Activated naive CD4-positive, alpha-beta T cell treated with anti-CD3 and anti-CD28 coated beads, Interleukin-2, amount 50 U/mL, for 72 hours (primary cell): ENCODE data around the gene RGS9. TPM values are rescaled to one million over a fixed set of nuclear protein-coding genes. Genes with fewer than 3 reads are reported as not detected.
"Not testable (repeated sequence)": the region's sequence is repeated elsewhere in the genome, so short reads cannot be mapped to it uniquely, and the experiment has no call there.

ENCODE experiments used
- ATAC-seq, 2 donors: fragments of 150-1000 bp; cut with Tn5 transposase; 2 replicates each; pipeline ENCODE4 v1.10.0; 2021; ENCODE audit warnings: mild to moderate bottlenecking in 2 of 2, moderate library complexity in 2 of 2
- DNase-seq, 2 donors: peaks; one replicate each; pipeline ENCODE4 v3.0.0; 2021 to 2022; ENCODE audit warnings: low spot score in 2 of 2
- H3K27ac Mint-ChIP-seq, 2 donors: one replicate each; pipeline ENCODE4 v1.8.0; 2022; ENCODE audit warnings: mild to moderate bottlenecking in 2 of 2, mixed read lengths in 2 of 2
- H3K36me3 Mint-ChIP-seq, 2 donors: one replicate each; pipeline ENCODE4 v1.8.0; 2022; ENCODE audit warnings: mixed read lengths in 2 of 2
- H3K9me3 Mint-ChIP-seq, 2 donors: one replicate each; pipeline ENCODE4 v1.8.0; 2022; ENCODE audit warnings: mixed read lengths in 2 of 2
- total RNA-seq, 2 donors: library from RNA; stranded (reverse); gene quantifications; one replicate each; pipeline ENCODE4 v1.2.3, GENCODE V29; 2022

Gene RGS9
- total RNA-seq, 2 donors from 2014 or later: 1.1 to 1.7 TPM

- DNase-seq (no peak), ATAC-seq (no peak)
- no peak overlapping the region for H3K27ac Mint-ChIP-seq
- no peaks in the 10 kb centered on the region for H3K9me3 Mint-ChIP-seq
- no peaks in the 10 kb centered on the region for H3K36me3 Mint-ChIP-seq
These were observed 32.5 kb downstream of the RGS9 start for GRCh38 chr17:65169691-65170090.

DNA sequence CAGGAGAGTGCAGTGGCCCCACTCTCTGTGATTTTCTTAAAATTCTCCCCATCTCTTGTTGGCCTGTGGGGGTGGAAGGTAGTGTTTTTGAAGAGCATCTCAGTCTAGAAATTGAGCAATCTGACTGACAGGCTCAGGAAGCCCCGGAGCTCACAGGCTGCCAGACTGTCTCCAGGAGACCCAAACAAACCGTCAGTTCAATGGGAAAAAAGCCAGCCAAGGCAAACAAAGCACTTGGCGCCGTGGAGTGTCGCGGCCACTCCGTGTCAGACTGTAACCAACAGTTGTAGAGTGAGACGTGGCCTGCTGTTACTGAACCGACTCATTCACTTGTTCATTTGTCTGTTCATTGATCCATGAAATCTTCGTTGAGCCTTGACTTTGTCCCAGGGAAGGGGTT lies 33.7 kb downstream of the RGS9 start:
- ATAC-seq (no peak), DNase-seq (no peak)
- Mint-ChIP-seq H3K36me3 (no peaks in the 10 kb centered on the region), H3K9me3 (no peaks in the 10 kb centered on the region), H3K27ac (no peak overlapping the region)

- no peak overlapping the region for H3K27ac Mint-ChIP-seq
- no peaks in the 10 kb centered on the region for H3K36me3 Mint-ChIP-seq
- DNase-seq: no peak
- no peak for ATAC-seq
- H3K9me3 Mint-ChIP-seq: peaks cover 2 to 4% of the 10 kb centered on the region in 2 donors
These were observed 34.6 kb downstream of the RGS9 start for GRCh38 chr17:65171752-65172151.

GRCh38 chr17:65172496-65173136 lies 35.4 kb downstream of the RGS9 start:
- Mint-ChIP-seq H3K36me3 (no peaks in the 10 kb centered on the region), H3K9me3 (peaks cover 9 to 13% of the 10 kb centered on the region in 2 donors), H3K27ac (no peak overlapping the region)
- DNase-seq (no peak), ATAC-seq (no peak)

GRCh38 chr17:65173284-65173793 lies 36.2 kb downstream of the RGS9 start:
- H3K36me3 Mint-ChIP-seq: no peaks in the 10 kb centered on the region
- no peak overlapping the region for H3K27ac Mint-ChIP-seq
- DNase-seq (peak in 1 of 2 donors; percentile 38), ATAC-seq (peak; percentile 87 to 88)
- peaks cover 9 to 13% of the 10 kb centered on the region in 2 donors for H3K9me3 Mint-ChIP-seq

GRCh38 chr17:65173976-65174683 lies 37.0 kb downstream of the RGS9 start:
- Mint-ChIP-seq H3K9me3 (peaks cover 9 to 13% of the 10 kb centered on the region in 2 donors), H3K27ac (no peak overlapping the region), H3K36me3 (no peaks in the 10 kb centered on the region)
- DNase-seq (no peak), ATAC-seq (peak in 1 of 2 donors; percentile 10)

DNA sequence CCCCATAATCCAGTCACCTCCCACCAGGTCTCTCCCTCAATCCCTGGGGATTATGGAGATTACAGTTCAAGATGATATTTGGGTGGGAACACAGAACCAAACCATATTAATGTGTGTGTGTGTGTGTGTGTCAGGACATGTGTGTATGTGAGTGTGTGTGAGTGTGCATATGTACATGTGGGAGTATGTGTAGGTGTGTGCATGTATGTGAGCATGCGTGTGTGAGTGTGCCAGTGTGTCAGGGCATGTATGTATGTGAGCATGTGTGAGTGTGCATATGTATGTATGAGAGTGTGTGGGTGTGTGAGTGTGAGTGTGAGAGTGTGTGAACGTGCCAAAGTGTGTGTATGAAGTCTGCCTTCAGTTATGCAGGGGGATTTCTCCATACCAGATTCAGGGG lies 37.8 kb downstream of the RGS9 start:
- ATAC-seq: no peak
- Mint-ChIP-seq H3K36me3 (no peaks in the 10 kb centered on the region), H3K9me3 (peaks cover 9 to 13% of the 10 kb centered on the region in 2 donors), H3K27ac (no peak overlapping the region)
- no peak for DNase-seq

- ATAC-seq (no peak), DNase-seq (no peak)
- H3K9me3 Mint-ChIP-seq: peaks cover 9 to 13% of the 10 kb centered on the region in 2 donors
- H3K27ac Mint-ChIP-seq: no peak overlapping the region
- no peaks in the 10 kb centered on the region for H3K36me3 Mint-ChIP-seq
These were observed 38.8 kb downstream of the RGS9 start for GRCh38 chr17:65175952-65176351.

- no peak for ATAC-seq
- Mint-ChIP-seq H3K36me3 (no peaks in the 10 kb centered on the region), H3K27ac (peak overlapping the region in 1 of 2 donors; percentile 8), H3K9me3 (peaks cover 9 to 13% of the 10 kb centered on the region in 2 donors)
- DNase-seq: no peak
These were observed 39.7 kb downstream of the RGS9 start for GRCh38 chr17:65176646-65177409.

GRCh38 chr17:65177901-65178300 lies 40.7 kb downstream of the RGS9 start:
- Mint-ChIP-seq H3K27ac (peak overlapping the region in 1 of 2 donors; percentile 8), H3K9me3 (peaks cover 9 to 13% of the 10 kb centered on the region in 2 donors), H3K36me3 (no peaks in the 10 kb centered on the region)
- DNase-seq (no peak), ATAC-seq (no peak)

DNA sequence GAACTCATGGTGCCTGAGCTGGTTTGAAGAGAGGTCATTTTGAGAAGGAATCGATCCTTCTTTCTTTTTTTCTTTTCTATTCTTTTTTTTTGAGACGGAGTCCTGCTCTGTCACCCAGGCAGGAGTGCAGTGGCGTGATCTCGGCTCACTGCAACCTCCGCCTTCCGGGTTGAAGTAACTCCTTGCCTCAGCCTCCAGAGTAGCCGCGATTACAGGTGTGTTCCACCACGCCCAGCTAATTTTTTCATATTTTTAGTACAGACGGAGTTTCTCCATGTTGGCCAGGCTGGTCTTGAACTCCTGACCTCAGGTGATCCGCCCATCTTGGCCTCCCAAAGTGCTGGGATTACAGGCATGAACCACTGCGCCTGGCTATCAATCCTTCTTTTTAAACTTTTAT lies 43.1 kb downstream of the RGS9 start:
- not testable (repeated sequence) for DNase-seq, H3K36me3 Mint-ChIP-seq, ATAC-seq
- H3K9me3 Mint-ChIP-seq: peaks cover 9 to 13% of the 10 kb centered on the region in 2 donors
- H3K27ac Mint-ChIP-seq: peak overlapping the region; percentile 6 to 26

DNA sequence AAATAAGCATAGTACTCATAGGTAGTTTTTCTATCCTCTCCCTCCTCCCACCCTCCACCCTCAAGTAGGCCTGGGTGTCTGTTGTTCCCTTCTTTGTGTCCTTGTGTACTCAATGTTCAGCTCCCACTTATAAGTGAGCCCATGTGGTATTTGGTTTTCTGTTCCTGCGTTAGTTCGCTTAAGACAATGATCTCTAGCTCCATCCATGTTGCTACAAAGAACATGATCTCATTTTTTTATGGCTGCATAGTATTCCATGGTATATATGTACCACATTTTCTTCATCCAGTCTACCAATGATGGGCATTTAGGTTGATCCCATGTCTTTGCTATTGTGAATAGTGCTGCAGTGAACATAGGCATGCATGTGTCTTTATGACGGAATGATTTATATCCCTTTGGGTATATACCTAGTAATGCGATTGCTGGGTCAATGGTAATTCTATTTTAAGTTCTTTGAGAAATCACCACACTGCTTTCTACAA lies 43.6 kb downstream of the RGS9 start:
- not testable (repeated sequence) for H3K36me3 Mint-ChIP-seq, ATAC-seq, DNase-seq
- peaks cover 9 to 13% of the 10 kb centered on the region in 2 donors for H3K9me3 Mint-ChIP-seq
- H3K27ac Mint-ChIP-seq: peak overlapping the region in 1 of 2 donors; percentile 6

- H3K36me3 Mint-ChIP-seq: no peaks in the 10 kb centered on the region
- ATAC-seq (peak; percentile 88 to 90), DNase-seq (peak; percentile 42 to 59)
- peaks cover 9 to 11% of the 10 kb centered on the region in 2 donors for H3K9me3 Mint-ChIP-seq
- H3K27ac Mint-ChIP-seq: peak overlapping the region; percentile 6 to 47
These were observed 44.3 kb downstream of the RGS9 start for GRCh38 chr17:65181237-65182061.

DNA sequence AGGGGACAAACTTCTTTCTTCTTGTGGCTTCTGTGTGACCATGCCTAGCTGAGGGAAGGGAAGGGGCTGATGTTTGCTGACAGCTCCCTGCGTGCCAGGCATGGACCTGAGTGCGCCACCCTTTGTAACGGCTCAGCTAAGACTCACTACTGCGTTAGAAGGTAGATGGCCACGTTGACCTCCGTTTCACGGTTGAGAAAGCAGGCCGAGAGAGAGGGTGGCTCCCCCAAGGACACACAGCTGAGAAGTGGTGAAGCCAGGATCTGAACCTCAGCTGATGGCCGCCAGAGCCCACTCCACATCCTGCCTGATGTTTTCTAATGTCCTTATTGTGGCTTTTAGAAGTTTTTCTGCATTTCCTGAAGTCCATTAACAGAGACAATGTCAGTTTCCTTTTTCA lies 45.1 kb downstream of the RGS9 start:
- Mint-ChIP-seq H3K9me3 (peaks cover 3 to 4% of the 10 kb centered on the region in 2 donors), H3K36me3 (no peaks in the 10 kb centered on the region), H3K27ac (peak overlapping the region in 1 of 2 donors; percentile 6)
- ATAC-seq: peak in 1 of 2 donors; percentile 11
- no peak for DNase-seq

DNA sequence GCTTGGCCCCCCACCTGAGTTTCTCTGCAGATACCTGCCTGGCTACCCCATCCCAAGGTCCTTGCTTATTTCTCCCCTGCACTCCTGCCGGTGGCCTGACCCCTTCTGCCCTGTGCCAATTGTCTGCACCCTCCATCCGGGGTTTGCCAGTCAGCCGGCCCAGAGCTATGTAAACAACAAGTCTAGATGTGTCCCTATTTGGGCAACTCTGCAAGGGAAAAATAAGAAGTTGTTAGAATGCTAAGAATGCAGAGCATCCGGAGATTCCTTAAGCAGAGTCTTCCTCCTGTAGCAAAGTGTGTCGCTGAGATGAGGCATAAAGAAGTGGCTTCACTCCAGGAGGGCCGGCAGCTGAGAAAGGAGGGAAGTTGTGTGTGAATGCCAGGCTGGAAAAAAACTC lies 46.6 kb downstream of the RGS9 start:
- DNase-seq (no peak), ATAC-seq (no peak)
- Mint-ChIP-seq H3K36me3 (no peaks in the 10 kb centered on the region), H3K27ac (no peak overlapping the region), H3K9me3 (no peaks in the 10 kb centered on the region)
